GM19455 (cell line): ENCODE measurements around the gene PTPN14.

Experiments
- ATAC-seq: cut with Tn5 transposase; IDR thresholded peaks from one replicate; pipeline ENCODE4 v1.9.1; 2021; ENCODE audit not compliant: unreplicated experiment

The PTPN14 gene

DNA sequence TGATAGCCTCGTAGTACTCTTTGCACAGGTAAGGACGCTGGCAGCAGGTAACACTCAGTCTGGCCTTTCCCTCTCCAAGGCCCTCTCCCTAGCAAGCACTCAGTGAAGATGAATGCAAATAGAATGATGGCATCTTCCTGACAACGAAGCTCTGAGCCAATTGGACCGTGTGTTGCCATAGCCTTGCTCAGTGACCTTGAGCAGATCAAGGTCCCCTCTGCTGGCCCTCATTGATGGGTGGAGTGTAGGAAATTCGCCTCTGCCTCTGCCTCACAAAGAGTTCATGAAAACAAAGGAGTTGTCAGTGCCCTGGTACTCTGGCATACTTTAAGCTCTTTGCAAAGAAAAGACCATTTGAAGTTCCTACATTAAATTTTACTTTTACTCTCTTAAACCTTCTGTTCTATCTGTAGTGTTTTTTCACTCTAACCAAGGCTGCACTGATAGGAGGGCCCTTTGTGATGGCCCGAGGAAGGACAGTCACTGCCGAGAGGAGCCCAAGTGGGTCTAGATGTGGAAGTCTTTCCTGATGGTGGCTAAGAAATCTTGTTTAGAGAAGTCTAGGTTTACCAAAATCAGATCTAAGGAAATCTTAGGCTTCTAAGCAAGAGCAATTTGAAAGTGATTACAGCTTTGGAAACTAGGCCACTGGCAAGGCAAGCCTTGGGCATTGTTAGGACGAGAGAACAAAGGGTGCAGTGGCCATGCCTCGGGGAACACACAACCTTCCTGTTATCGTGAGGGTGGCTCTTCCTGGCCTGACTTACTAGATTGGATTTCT lies 232.3 kb downstream of the PTPN14 start:
- ATAC-seq: no peak

DNA sequence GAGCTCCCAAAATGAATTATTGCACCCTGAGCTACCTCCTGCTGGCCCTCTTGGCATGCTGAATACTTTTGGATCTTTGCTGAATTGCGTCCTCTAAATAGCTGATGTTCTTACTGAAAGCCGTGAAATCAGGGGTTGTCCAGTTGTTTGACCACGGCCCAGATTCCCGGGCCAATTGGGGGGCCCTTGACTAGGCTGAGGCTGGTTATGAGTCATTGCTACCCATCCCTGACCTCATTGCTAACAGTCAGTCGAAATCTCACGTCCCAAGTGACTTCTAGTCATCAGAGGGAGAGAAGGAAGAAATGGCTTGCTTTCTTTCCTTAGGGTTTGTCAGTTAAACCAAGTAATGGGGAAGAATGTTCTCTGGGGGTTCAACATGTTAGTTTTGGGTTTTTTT lies 233.0 kb downstream of the PTPN14 start:
- ATAC-seq: no peak

DNA sequence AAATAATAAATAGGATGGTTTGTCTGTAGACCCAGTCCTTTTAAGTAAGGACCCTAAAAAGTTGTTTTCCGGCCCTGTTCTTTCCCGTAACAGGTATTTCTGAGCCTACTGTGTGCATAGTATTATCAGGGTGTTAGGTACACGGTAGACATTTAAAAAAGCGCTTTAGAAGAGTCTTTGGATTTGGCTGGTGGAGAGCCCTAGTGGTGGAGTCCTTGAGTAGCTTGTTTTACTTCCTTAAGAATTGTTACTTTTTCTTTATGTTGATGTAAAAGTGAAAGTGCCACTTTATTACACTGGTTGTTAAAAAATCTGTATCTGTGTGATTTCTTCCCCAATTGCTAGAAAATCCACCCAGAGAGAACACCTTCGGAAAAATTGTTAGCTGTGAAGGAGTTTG lies 233.7 kb downstream of the PTPN14 start:
- ATAC-seq: no peak

DNA sequence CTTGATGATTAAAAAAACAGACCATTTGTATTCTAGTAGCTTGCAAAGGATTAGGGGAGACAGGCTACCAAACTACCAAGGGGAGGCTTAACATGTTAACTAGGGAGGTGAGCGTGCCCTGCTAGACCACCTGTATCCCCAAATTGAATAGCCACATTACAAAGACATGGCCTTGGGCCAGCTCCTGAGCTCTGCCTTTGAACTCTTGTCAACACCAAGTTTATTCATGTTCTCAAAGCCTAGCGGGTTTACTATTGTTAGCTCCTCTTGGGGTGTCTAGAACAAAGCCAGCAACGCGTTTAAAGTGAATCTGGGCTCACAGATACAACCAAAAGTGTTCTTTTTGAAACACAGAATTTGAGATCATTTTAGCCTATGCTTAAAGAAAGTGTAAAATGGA lies 234.1 kb downstream of the PTPN14 start:
- no peak for ATAC-seq

DNA sequence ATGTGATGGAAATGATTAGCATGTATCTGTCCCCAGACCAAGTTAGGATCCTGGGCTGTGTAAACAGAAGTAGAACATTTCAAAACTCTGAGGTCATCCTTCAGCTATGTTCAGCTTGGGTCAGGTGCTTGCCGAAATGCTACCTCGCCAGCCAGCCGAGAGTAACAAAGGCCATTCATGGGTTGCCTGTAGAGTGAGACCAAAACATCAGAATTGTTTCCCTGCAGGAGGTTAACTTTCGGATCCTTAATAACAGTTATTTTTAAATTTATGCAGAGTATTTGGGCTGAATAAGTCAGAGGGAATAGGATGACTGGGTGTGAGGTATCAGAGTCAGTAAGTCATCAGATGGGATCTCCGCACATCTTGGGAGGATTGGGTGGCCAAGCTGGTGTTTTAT lies 234.8 kb downstream of the PTPN14 start:
- no peak for ATAC-seq

DNA sequence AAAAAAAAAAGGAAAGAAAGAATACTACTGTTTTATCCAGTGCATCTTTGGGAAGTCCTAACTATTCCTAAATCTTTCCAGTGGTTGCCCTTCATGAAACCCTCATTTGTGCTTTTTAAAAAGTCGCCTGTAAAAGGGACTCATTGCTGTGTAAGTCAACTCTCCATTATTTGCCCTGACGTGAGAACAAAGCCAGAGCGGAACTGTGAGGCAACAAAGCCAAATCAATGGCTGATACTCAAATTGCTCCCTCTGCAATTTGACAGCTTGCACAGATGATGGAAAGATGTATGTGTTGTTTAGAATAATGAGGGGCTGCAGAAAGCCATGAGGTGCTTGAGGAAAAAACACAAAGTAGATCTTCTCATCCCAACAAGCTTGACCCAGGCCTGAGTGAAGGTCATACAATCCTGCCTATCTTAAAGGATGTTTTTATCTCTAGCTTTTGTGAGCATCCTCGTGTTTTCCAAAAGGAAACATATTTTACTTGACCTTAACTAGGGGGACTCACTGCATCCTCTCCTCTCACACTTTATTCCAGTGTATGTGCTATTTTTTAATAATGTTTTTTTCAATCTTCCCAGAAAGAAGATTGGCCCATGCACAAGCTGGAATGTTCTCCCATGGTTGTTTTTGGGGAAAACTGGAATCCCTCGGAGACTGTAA lies 237.1 kb downstream of the PTPN14 start:
- ATAC-seq: no peak

DNA sequence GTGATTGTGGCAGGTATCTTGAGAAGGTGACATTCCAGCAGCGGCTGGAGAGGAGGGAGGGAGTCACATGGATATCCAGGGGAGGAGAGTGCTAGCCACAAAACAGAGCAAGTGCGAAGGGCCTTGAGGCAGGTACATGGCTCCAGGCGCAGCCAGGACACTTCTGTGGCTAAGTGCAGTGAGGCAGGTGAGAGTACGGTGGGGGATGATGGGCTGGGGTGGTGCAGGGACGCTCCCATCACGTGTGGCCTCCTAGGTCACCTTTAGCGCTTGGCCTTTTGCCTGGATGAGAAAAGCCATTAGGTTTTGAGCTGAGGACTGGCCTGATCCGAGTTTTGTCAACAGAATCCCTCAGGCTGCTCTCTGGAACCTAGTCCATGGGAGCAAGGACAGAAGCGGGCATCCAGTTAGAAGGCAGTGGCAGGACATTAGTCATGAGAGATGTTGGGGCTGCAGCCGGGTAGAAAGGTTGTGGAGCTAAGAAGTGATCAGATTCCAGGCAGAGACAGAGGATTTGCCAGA lies 238.8 kb downstream of the PTPN14 start:
- ATAC-seq: no peak

DNA sequence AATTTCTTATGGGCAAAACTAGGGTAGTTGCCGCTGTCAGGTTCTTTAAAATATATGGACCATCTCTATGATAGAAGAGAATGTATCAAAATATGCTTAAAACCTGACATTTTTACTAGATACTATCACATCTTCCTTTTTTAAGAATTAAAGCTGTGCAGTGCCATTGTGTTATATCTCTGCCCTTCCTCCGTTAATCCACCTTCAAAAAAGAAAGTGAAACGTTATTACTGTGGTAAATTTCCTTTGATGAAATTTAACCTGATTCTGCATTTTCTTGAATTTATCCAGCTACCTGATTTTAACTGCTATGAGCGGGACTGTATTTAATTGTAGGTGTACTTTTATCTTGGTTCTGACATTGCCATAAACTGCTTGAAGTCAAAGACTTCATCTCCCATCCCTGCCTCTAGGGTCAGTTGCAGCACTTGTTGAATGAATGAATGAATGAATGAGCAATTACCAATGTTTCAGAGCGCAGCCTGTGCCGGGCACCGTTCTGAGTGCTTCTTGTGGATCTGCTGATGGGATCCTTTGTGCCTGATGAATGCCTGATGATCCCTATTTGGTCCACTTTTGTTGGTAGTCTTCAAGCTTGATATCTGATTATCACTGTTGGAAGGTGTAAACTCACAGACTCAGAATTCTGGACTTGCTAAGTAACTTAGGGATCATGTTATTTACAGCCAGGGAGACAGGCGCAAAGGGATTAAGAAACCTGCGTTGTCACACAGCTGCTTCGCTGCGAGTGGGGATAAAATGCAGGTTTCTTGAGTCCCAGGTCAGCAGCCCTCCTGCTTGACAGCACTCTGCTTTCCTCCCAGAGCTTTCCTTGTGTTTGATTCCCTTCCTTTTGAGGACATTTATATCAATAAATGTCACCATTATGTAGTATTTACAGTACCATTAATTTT lies 240.4 kb downstream of the PTPN14 start:
- ATAC-seq: no peak

DNA sequence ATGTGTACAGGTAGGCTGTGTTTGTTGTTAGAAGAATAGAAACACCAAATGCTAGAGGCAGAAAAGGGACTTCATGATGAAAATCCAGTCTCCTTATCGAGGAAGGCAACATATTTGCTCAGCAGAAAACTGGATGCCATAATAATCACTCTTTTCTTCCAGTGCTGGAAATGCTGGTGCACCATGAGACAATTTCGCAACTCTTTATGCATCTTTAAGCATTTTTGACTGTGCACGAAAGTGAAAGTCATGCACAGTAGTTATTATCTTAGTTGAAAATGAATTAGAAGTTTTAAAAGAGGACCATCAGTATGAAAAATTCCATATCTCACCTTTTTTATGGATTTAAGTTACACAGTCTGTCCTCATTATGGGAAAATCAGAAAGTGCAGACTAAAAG lies 241.4 kb downstream of the PTPN14 start:
- ATAC-seq: no peak

DNA sequence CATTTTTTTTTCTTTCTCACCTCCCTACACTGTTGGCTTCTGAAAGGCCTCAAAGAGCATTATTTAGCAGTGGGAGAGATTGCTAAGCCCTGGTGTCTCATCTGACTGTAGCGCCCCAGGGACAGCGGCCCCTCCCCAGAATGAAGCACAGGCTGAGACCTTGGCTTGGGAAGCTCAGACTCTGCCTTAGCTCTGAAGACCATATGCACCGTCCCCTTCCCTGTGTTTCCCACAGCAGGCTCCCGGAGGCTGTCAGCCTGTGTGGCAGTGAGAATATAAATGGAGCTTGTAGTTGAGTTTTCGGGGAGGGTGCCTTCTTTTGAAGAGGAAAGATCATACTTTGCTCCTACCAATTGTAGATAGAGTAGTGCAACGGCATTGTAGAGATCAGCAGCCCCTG lies 245.1 kb downstream of the PTPN14 start:
- no peak for ATAC-seq

DNA sequence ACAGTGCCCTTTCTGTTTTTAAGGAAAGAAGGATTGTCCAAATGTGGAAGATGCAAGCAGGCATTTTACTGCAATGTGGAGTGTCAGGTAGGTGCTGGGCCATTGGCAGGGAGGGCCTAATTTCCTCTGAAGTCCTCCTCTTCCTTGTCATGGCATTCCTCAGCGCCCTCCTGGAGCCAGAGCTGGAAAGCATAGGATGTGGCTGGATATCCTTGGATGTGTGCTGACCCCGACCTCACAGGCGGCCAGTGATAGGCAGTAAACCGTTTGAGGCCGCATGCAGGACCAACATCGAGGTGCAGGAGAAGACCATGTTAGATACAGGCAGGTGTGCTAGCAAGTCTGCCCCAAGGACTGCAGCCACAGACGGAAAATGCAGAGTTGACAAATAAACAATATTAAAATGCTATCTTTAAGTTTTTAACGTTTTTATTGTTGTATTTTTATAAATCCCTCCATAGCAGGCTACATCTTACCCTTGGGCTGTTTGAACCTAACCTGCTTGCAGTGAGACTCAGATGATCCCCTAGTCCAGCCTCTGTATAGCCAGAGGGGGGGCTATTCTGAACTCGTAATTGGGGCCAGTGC lies 246.1 kb downstream of the PTPN14 start:
- no peak for ATAC-seq

DNA sequence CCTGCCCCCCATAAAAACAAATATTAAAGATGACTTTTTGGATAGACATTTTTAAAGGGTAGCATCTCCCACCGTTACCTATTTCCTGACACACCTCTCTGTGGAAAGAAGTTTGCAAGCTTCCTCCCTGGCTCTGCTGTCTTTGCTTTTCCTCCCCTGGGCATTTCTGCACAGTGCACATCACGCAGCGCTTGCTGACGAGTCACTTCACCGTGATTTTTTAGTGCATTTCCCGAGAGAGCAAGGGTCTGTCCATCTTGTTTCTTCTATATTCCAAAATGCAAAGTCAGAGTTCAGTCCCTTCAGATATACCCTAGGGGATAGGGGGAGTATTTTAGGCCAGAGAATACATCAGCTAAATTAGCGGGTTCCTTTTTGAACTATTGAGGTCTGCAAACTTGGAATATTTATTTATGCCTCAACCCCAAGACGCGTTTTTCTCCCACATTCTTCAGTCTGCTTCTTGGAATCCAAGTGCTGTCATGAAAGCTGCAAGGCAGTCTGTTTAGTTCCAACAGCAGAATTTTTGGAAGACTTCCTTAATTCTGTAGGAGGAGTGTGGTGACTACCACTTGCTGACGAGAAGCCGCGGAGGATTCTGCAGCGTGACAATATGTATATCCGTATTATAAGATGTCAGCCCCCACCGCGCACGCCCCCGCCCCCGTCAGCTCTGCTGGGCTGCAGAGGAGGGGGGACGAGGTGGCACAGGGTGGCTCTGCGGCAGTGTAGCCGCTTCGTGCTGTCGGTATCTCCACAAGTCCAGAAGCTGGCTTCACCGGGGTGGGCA lies 248.1 kb downstream of the PTPN14 start:
- ATAC-seq: no peak

DNA sequence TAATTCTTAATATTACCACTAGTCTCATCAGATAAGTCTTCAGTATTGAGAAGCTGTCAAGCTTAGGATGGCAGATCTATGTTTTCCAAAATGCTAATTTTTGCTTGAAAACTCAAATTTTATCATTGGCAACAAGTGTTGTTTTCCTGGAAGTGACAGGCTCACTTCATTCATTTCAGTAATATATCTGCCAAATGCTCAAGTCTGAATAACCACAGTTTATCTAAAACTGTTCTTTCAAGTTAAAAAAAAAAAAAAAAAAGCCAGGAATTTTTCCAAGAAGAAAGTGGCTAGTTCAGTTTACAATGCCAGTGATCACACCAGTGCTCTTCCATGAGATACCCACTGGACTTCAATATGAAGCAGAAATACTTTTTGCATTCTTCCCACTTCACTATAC lies 249.9 kb downstream of the PTPN14 start:
- no peak for ATAC-seq

DNA sequence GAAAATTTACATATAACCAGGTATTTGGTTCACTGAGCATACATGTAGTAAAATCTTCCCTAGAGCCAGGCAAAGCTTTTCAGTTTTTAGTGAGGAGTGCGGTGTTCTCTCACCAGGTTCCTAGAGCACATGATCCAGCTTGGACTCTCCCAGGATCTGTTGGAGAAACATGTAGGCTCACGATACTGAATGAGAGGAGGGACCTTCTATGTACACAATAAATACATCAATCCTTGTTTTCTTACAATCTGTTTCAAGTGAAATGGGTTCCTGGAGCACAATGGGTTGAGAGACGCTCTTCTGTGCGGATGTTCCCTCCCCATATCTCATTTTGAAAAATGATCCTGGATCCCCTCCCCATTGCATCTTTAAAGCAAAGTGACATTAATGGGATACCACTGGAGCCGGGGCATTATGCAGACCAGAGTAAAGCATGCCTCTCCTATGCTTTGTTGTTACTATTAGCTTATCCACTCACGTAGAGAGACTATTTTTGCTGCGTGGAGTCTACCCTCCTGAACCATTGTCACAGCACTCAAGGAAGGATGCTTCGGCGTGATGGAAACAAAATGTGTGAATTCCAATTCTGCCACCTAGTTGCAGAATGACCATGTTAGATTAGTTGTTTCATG lies 251.1 kb downstream of the PTPN14 start:
- ATAC-seq: no peak
